PC-9 (cell line): Measurements from ENCODE around the gene BACH2. TPM values are rescaled to one million over a fixed set of nuclear protein-coding genes. Genes with fewer than 3 reads are reported as not detected.
"Not testable (repeated sequence)": the region's sequence is repeated elsewhere in the genome, so short reads cannot be mapped to it uniquely, and the experiment has no call there.

Source experiments
- BruUV-seq: library from RNA; stranded (reverse); fragments of 400-500 nt; replicated peaks from 2 replicates; lab custom pipeline; 2021; lab: Mats Ljungman, UMichigan
- CTCF ChIA-PET: fragments of 300-600 bp; sonication (Branson Sonifier 250); formaldehyde crosslinking; loops from one replicate; lab custom pipeline; 2022; ENCODE audit warnings: antibody characterized with exemption; lab: Charles Lee
- POLR2A ChIA-PET: fragments of 300-600 bp; sonication (Branson Sonifier 250); formaldehyde crosslinking; loops from one replicate; lab custom pipeline; 2022; ENCODE audit warnings: antibody characterized with exemption; ENCODE audit not compliant: unreplicated experiment; lab: Charles Lee
- DNase-seq, 2 experiments: peaks; one replicate each; pipeline versions ENCODE4 v3.0.0 to v3.0.0-alpha.2; 2015 to 2022; ENCODE audit warnings: mixed read lengths in 1 of 2
- H2AFZ ChIP-seq: fragments of 200-600 bp; sonication (generic); 2 replicates; pipeline ENCODE4 v1.8.1; 2017; ENCODE audit warnings: antibody characterized with exemption
- H3F3A ChIP-seq: fragments of 200-600 bp; sonication (generic); 2 replicates; pipeline ENCODE4 v1.8.1; 2017; ENCODE audit warnings: antibody characterized with exemption, mild to moderate bottlenecking, low read depth; ENCODE audit not compliant: insufficient read depth
- H3K27ac ChIP-seq: fragments of 200-600 bp; sonication (generic); 2 replicates; pipeline ENCODE4 v1.6.1; 2016; ENCODE audit warnings: mixed run types
- H3K27me3 ChIP-seq: fragments of 200-600 bp; sonication (generic); 2 replicates; pipeline ENCODE4 v1.6.1; 2016; ENCODE audit warnings: low read depth, mixed run types; ENCODE audit not compliant: insufficient read depth
- H3K36me3 ChIP-seq: fragments of 200-600 bp; sonication (generic); 2 replicates; pipeline ENCODE4 v1.6.1; 2016; ENCODE audit warnings: low read depth, mixed run types
- H3K4me1 ChIP-seq: fragments of 200-600 bp; sonication (generic); replicated peaks from 2 replicates; pipeline ENCODE4 v1.6.1; 2016; ENCODE audit warnings: mixed run types; ENCODE audit not compliant: insufficient read depth
- H3K4me2 ChIP-seq: fragments of 200-600 bp; sonication (generic); 2 replicates; pipeline ENCODE4 v1.6.1; 2017; ENCODE audit warnings: mixed run types
- H3K4me3 ChIP-seq: fragments of 200-600 bp; sonication (generic); 2 replicates; pipeline ENCODE4 v1.6.1; 2016; ENCODE audit warnings: mixed run types
- H3K79me2 ChIP-seq: fragments of 200-600 bp; sonication (generic); 2 replicates; pipeline ENCODE4 v1.6.1; 2017; ENCODE audit warnings: low read depth, mixed run types
- H3K9me2 ChIP-seq: fragments of 200-600 bp; sonication (generic); 2 replicates; pipeline ENCODE4 v1.8.1; 2017; ENCODE audit warnings: mild to moderate bottlenecking; ENCODE audit not compliant: insufficient read depth
- H3K9me3 ChIP-seq: fragments of 200-600 bp; sonication (generic); 2 replicates; pipeline ENCODE4 v1.8.1; 2016; ENCODE audit warnings: low read depth; ENCODE audit not compliant: insufficient read depth
- H4K20me1 ChIP-seq: fragments of 200-600 bp; sonication (generic); 2 replicates; pipeline ENCODE4 v1.8.1; 2017; ENCODE audit not compliant: insufficient read depth
- EZH2 ChIP-seq: fragments of 200-600 bp; sonication (generic); IDR thresholded peaks from 2 replicates; pipeline ENCODE4 v1.8.0; 2017; ENCODE audit warnings: antibody characterized with exemption, low read depth
- intact Hi-C: fragments of 100-400 bp; cut with micrococcal nuclease; formaldehyde crosslinking; loops from one replicate; pipeline ENCODE4 v1.10.0; 2022; ENCODE audit not compliant: unreplicated experiment
- total RNA-seq: library from RNA; stranded (reverse); gene quantifications from 2 replicates; pipeline ENCODE4 v1.2.3, GENCODE V29; 2021
- TF ChIP-seq, protein P1 (sequence below): fragments of 200-600 bp; sonication (generic); conservative IDR thresholded peaks from 2 replicates; pipeline ENCODE4 v1.6.1; 2017; ENCODE audit warnings: mixed run types, antibody characterized with exemption, mild to moderate bottlenecking, moderate library complexity

Gene BACH2
- total RNA-seq, 1 experiment from 2014 or later = 2.3 TPM

DNA sequence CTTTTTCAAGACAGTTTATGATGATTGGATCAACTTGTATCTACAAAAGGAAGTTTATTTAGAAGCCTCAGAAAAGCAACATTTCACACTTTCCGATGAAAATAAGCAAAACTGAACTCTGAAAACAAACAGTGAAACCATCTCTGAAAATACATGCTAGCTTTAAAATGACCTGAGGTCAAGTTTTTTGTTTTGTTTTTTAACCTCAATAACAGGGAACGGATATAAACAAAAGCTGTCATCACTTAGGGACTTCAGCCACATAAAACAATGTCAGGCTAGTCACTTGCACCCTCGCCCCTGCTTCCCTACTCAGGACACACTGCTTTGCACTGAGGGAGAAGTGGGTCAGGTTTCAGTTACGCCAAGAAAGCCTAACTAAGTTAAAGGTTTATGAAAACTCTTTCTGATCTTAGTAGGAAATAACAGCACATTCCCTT, 11.6 kb downstream of the BACH2 start:
- Histone ChIP-seq H3K9me3 (no peaks in the 10 kb centered on the region), H3K9me2 (no peaks in the 10 kb centered on the region), H3F3A (peaks cover 8% of the 10 kb centered on the region; the same call in 1 of the 2 replicates), H3K4me3 (no peak overlapping the region; the same call in 1 of the 2 replicates), H2AFZ (no peak overlapping the region), H3K36me3 (no peaks in the 10 kb centered on the region), H3K4me1 (peaks cover 22% of the 10 kb centered on the region), H4K20me1 (no peaks in the 10 kb centered on the region), H3K27ac (peak overlapping the region; percentile 87), H3K79me2 (no peaks in the 10 kb centered on the region), H3K4me2 (peak overlapping the region; percentile 81), H3K27me3 (no peaks in the 10 kb centered on the region)
- TF ChIP-seq, protein P1, sequence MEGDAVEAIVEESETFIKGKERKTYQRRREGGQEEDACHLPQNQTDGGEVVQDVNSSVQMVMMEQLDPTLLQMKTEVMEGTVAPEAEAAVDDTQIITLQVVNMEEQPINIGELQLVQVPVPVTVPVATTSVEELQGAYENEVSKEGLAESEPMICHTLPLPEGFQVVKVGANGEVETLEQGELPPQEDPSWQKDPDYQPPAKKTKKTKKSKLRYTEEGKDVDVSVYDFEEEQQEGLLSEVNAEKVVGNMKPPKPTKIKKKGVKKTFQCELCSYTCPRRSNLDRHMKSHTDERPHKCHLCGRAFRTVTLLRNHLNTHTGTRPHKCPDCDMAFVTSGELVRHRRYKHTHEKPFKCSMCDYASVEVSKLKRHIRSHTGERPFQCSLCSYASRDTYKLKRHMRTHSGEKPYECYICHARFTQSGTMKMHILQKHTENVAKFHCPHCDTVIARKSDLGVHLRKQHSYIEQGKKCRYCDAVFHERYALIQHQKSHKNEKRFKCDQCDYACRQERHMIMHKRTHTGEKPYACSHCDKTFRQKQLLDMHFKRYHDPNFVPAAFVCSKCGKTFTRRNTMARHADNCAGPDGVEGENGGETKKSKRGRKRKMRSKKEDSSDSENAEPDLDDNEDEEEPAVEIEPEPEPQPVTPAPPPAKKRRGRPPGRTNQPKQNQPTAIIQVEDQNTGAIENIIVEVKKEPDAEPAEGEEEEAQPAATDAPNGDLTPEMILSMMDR = no peak
- no peak for TF ChIP-seq EZH2
- no TSS peak for BruUV-seq
- CTCF ChIA-PET = interaction anchor here (0.6 to 0.8 kb wide), 3 partner anchors 194 to 932 kb away, joined by 3 to 4 read pairs (median 3); partner anchors contain the start of gene UBE2J1
- no peak for DNase-seq
- POLR2A ChIA-PET = no interaction called here
- intact Hi-C loops = loop anchor here (1.0 to 10.0 kb wide), 4 partner anchors 67 to 194 kb away; no protein-coding TSS in a partner anchor

- TSS peak; percentile 36 for BruUV-seq
- ChIA-PET POLR2A (interaction anchor here (0.7 kb wide), 2 partner anchors 13 to 99 kb away, joined by 3 to 4 read pairs; no protein-coding TSS in a partner anchor), CTCF (interaction anchor here (0.6 to 0.8 kb wide), 3 partner anchors 194 to 932 kb away, joined by 3 to 4 read pairs (median 3); partner anchors contain the start of gene UBE2J1)
Measured at GRCh38 chr6:90284236-90285041, 12.2 kb downstream of the BACH2 start.

DNA sequence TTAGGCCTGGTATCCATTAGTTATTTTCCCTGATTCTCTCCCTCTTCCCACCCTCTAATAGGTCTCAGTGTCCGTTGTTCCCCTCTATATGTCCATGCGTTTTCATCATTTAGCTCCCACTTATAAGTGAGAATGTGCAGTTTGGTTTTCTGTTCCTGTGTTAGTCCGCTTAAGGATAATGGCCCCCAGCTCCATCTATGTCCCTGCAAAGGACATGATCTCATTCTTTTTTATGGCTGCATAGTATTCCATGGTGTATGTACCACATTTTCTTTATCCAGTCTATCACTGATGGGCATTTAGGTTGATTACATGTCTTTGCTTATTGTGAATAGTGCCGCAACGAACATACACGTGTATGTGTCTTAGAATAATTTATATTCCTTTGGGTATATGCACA, 14.4 kb downstream of the BACH2 start:
- CTCF ChIA-PET, H3K36me3 ChIP-seq, H3K4me3 ChIP-seq, H2AFZ ChIP-seq, DNase-seq, H3K27ac ChIP-seq, POLR2A ChIA-PET, H3F3A ChIP-seq, H3K9me2 ChIP-seq, H3K79me2 ChIP-seq, BruUV-seq, H3K27me3 ChIP-seq, H3K4me2 ChIP-seq, H3K9me3 ChIP-seq, H4K20me1 ChIP-seq: not testable (repeated sequence)
- intact Hi-C loops = loop anchor here (10.0 kb wide), 1 partner anchor 113 kb away; no protein-coding TSS in a partner anchor
- H3K4me1 ChIP-seq = peaks cover 16% of the 10 kb centered on the region

More at GRCh38 chr6:90284236-90285041, 12.2 kb downstream of the BACH2 start:
- Histone ChIP-seq H3K79me2 (no peaks in the 10 kb centered on the region), H4K20me1 (no peaks in the 10 kb centered on the region), H3K4me3 (peak overlapping the region; percentile 53; the same call in 1 of the 2 replicates), H3K4me1 (peaks cover 22% of the 10 kb centered on the region), H3K9me2 (no peaks in the 10 kb centered on the region), H3K36me3 (no peaks in the 10 kb centered on the region), H3F3A (peaks cover 8% of the 10 kb centered on the region; the same call in 1 of the 2 replicates), H3K9me3 (no peaks in the 10 kb centered on the region), H3K27ac (peak overlapping the region; percentile 87), H3K27me3 (no peaks in the 10 kb centered on the region), H3K4me2 (peak overlapping the region; percentile 81), H2AFZ (no peak overlapping the region; the same call in 1 of the 2 replicates)
- TF ChIP-seq EZH2 = no peak
- TF ChIP-seq, protein P1 = no peak
- DNase-seq = peak; percentile 37 to 84
- intact Hi-C loops = loop anchor here (1.0 to 10.0 kb wide), 4 partner anchors 66 to 195 kb away; no protein-coding TSS in a partner anchor
